ENCODE results near the gene CREG1.

Gene CREG1

GRCh38 chr1:167526667-167527383 lies 26.7 kb downstream of the CREG1 start:
- Histone ChIP-seq H3K27ac (ENCODE audit: low read length) (no peak overlapping the region), H3K4me3 (ENCODE audit: low read length) (no peak overlapping the region), H3K9me3 (ENCODE audit: control insufficient read depth, low read depth, low read length) (no peaks in the 10 kb centered on the region), H3K36me3 (ENCODE audit: control insufficient read depth, low read depth, low read length) (no peaks in the 10 kb centered on the region), H3K4me1 (ENCODE audit: control insufficient read depth, low read depth, low read length) (no peaks in the 10 kb centered on the region), H3K9ac (ENCODE audit: low read length) (no peak overlapping the region), H3K27me3 (ENCODE audit: control insufficient read depth, insufficient read depth, low read length) (no peaks in the 10 kb centered on the region)

DNA sequence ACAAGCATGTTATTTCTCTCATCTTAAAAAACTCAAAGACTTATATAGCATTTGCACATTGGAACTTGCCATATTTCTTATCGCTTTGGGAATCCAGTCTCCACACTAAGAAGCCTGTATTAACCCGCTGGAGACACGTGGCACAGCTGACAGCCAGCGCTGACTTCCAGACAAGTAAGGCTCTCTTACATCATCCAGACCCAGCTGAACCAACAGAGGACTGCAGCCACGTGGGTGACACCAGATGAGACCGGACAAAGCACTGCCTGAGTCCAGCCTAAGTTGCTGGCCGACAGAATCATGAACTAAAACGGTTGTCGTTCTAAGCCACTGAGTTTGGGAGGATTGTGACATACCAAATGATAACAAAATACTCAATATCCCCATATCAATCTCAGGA lies 28.9 kb downstream of the CREG1 start:
- no peaks in the 10 kb centered on the region for H3K36me3 ChIP-seq (ENCODE audit: control insufficient read depth, low read depth, low read length)
- no peaks in the 10 kb centered on the region for H3K9me3 ChIP-seq (ENCODE audit: control insufficient read depth, low read depth, low read length)
- H3K4me3 ChIP-seq (ENCODE audit: low read length): no peak overlapping the region
- no peak overlapping the region for H3K9ac ChIP-seq (ENCODE audit: low read length)
- H3K4me1 ChIP-seq (ENCODE audit: control insufficient read depth, low read depth, low read length): no peaks in the 10 kb centered on the region
- H3K27me3 ChIP-seq (ENCODE audit: control insufficient read depth, insufficient read depth, low read length): no peaks in the 10 kb centered on the region
- H3K27ac ChIP-seq (ENCODE audit: low read length): no peak overlapping the region

GRCh38 chr1:167522246-167522645 lies 31.3 kb downstream of the CREG1 start:
- Histone ChIP-seq H3K4me3 (ENCODE audit: low read length) (no peak overlapping the region), H3K4me1 (ENCODE audit: control insufficient read depth, low read depth, low read length) (no peaks in the 10 kb centered on the region), H3K36me3 (ENCODE audit: control insufficient read depth, low read depth, low read length) (no peaks in the 10 kb centered on the region), H3K27me3 (ENCODE audit: control insufficient read depth, insufficient read depth, low read length) (no peaks in the 10 kb centered on the region), H3K9me3 (ENCODE audit: control insufficient read depth, low read depth, low read length) (no peaks in the 10 kb centered on the region), H3K9ac (ENCODE audit: low read length) (no peak overlapping the region), H3K27ac (ENCODE audit: low read length) (no peak overlapping the region)

GRCh38 chr1:167520711-167521206 lies 32.8 kb downstream of the CREG1 start:
- Histone ChIP-seq H3K36me3 (ENCODE audit: control insufficient read depth, low read depth, low read length) (no peaks in the 10 kb centered on the region), H3K9ac (ENCODE audit: low read length) (no peak overlapping the region), H3K27ac (ENCODE audit: low read length) (no peak overlapping the region), H3K9me3 (ENCODE audit: control insufficient read depth, low read depth, low read length) (no peaks in the 10 kb centered on the region), H3K4me1 (ENCODE audit: control insufficient read depth, low read depth, low read length) (no peaks in the 10 kb centered on the region), H3K27me3 (ENCODE audit: control insufficient read depth, insufficient read depth, low read length) (no peaks in the 10 kb centered on the region), H3K4me3 (ENCODE audit: low read length) (no peak overlapping the region)

DNA sequence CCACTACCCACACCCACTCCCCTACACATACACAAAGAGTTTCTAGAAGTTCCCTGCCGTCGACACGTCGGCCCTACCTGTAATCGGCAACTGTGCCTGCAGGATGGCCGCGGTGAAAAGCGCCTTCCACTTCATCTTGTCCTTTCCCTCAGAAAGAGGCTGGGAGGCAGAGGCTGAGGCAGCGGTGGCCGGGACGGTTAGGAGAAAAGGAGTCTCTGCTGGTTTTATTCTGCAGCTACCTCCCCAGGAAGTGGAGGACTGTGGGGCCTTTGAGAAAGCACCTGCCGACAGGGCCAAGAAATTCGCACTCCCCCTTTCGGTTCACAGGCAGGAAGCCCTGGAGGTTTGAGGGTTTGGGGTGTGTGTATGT lies 35.2 kb downstream of the CREG1 start, which contains the start of gene CD247:
Gene CD247 (minus strand): TSS at position 199 of the 370 bp plus-strand sequence. CDS start 64 bp downstream, at position 135.
- no peaks in the 10 kb centered on the region for H3K27me3 ChIP-seq (ENCODE audit: control insufficient read depth, insufficient read depth, low read length)
- no peaks in the 10 kb centered on the region for H3K9me3 ChIP-seq (ENCODE audit: control insufficient read depth, low read depth, low read length)
- no peak within 1 kb of the TSS for H3K27ac ChIP-seq (ENCODE audit: low read length)
- H3K4me1 ChIP-seq (ENCODE audit: control insufficient read depth, low read depth, low read length): no peaks in the 10 kb centered on the region
- H3K4me3 ChIP-seq (ENCODE audit: low read length): no peak within 1 kb of the TSS
- H3K36me3 ChIP-seq (ENCODE audit: control insufficient read depth, low read depth, low read length): no peaks in the 10 kb centered on the region
- no peak within 1 kb of the TSS for H3K9ac ChIP-seq (ENCODE audit: low read length)

DNA sequence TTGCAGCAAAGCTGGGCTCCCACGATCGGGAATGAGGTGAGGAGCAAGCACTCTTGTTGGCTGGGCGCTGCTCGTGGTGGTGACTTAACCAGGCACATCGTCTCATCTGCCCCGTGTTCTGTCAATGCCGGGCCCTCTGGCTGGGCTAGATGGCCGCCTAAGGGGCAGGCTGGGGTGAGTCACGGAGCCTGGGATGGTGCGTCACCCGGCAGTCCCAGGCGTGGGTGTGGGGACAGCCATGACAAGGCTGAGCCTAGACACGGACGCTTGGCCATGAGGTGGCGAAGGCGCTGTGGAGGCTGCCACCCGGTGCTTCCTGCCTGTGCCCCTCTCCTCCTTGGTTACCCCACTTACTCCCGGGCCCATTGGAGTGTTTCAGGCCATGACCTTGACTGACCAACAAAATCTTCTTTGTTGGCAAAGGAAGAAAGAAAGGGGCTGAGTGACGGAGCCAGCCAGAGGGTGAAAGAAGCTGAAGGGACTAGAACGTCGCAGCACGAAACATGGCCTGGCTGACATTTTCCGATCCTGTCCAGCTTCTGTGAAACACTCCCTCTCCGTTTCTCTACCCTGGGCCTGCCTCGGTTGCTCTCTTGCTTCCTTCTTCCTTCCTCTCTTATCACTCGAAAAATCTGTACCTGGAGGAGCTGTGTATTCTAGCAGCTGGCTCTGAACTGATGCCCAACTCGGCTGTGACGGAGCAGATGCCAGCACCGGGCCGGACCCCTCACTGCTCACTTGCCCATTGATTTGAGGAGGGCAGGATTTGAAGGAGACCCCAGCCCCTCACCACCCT lies 35.8 kb downstream of the CREG1 start:
- Histone ChIP-seq H3K4me1 (ENCODE audit: control insufficient read depth, low read depth, low read length) (no peaks in the 10 kb centered on the region), H3K27me3 (ENCODE audit: control insufficient read depth, insufficient read depth, low read length) (no peaks in the 10 kb centered on the region), H3K9ac (ENCODE audit: low read length) (no peak overlapping the region), H3K27ac (ENCODE audit: low read length) (no peak overlapping the region), H3K36me3 (ENCODE audit: control insufficient read depth, low read depth, low read length) (no peaks in the 10 kb centered on the region), H3K4me3 (ENCODE audit: low read length) (no peak overlapping the region), H3K9me3 (ENCODE audit: control insufficient read depth, low read depth, low read length) (no peaks in the 10 kb centered on the region)

DNA sequence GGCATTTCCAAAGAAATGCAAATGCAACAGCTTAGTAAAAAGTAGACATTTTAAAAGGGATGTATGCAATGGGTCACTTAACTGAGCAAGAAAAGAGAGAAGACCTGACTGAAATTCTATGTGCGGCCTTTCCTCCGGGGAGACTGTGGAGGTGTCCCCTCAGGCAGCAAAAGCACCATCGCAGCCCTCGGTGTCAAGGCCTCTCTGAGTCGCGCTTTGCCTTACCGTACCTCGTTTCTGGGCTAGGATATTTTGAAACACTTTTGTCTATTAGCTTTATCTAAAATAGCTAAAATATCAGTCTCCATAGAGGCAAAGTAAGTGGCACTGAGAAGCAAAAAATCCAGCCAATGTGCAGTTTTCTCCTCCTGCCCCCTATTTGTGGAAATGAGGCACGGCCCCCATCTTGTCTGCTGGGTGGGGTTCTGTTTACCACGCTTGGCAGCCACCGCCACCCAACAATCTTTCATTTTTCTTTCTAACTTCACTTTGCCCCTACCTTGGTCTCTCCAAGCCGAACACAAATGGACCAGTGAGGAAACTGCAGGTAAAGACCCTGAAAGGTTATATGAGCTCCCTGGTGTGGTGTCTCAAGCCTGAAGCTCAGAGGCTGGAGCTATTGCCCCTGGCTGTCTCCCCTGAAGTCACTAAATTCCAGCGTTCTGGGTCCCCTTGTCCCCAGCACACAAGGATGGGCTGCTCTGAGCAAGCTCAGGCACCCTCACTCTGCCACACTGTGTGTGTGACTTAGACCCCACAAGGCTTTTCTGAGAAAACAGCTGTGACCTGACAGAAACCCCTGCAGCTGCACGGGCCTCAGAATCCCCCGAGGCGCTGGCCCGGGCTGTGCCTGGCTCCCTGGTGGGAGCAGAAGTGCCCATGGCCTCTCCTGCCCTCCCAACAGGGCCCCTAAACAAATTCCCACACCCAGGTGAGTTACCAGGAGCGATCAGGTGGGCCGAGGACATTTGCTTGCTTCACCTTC lies 36.9 kb downstream of the CREG1 start:
- H3K4me3 ChIP-seq (ENCODE audit: low read length): no peak overlapping the region
- no peaks in the 10 kb centered on the region for H3K9me3 ChIP-seq (ENCODE audit: control insufficient read depth, low read depth, low read length)
- H3K36me3 ChIP-seq (ENCODE audit: control insufficient read depth, low read depth, low read length): no peaks in the 10 kb centered on the region
- no peak overlapping the region for H3K27ac ChIP-seq (ENCODE audit: low read length)
- H3K4me1 ChIP-seq (ENCODE audit: control insufficient read depth, low read depth, low read length): no peaks in the 10 kb centered on the region
- no peaks in the 10 kb centered on the region for H3K27me3 ChIP-seq (ENCODE audit: control insufficient read depth, insufficient read depth, low read length)
- no peak overlapping the region for H3K9ac ChIP-seq (ENCODE audit: low read length)

DNA sequence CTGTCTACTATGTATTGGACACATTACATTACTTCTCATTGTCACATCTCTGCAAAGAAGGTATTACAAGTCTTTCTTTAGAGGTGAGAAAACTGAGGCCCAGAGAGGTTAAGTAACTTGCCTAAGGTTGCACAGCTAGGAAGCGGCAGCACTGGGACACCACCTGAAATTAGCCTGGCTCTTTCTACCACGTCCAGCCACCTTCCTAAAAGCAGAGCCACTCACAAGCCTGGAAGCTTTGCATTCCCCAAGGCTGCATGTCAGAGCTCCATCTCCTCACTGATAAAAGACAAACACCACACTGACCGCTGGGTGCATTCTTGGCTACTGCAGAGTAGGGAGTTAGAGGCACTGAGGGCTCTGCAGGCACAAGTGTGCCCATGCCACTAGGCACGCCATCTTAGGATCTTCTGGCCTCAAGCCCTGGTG lies 37.7 kb downstream of the CREG1 start:
- Histone ChIP-seq H3K36me3 (ENCODE audit: control insufficient read depth, low read depth, low read length) (no peaks in the 10 kb centered on the region), H3K4me3 (ENCODE audit: low read length) (no peak overlapping the region), H3K27ac (ENCODE audit: low read length) (no peak overlapping the region), H3K27me3 (ENCODE audit: control insufficient read depth, insufficient read depth, low read length) (no peaks in the 10 kb centered on the region), H3K9me3 (ENCODE audit: control insufficient read depth, low read depth, low read length) (no peaks in the 10 kb centered on the region), H3K4me1 (ENCODE audit: control insufficient read depth, low read depth, low read length) (no peaks in the 10 kb centered on the region), H3K9ac (ENCODE audit: low read length) (no peak overlapping the region)

DNA sequence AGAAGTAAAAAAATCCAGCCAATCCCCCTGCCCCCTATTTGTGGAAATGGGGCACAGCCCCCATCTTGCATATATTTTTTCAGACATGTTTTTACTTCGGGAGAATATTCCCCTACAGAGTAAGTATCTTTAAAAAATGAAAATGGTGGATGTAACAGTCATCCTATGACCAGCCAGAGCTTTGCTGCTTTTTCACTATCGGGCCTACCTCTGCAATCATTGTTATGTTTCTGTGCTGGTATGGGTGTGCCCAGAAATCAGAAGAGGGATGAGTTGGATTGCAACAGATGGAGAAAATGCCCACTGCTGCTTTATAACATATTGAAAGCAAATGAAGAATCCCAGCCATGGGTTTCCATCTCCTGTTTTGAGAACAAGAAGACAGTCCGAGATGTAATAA lies 38.1 kb downstream of the CREG1 start:
- Histone ChIP-seq H3K27ac (ENCODE audit: low read length) (no peak overlapping the region), H3K4me3 (ENCODE audit: low read length) (no peak overlapping the region), H3K36me3 (ENCODE audit: control insufficient read depth, low read depth, low read length) (no peaks in the 10 kb centered on the region), H3K27me3 (ENCODE audit: control insufficient read depth, insufficient read depth, low read length) (no peaks in the 10 kb centered on the region), H3K9me3 (ENCODE audit: control insufficient read depth, low read depth, low read length) (no peaks in the 10 kb centered on the region), H3K9ac (ENCODE audit: low read length) (no peak overlapping the region), H3K4me1 (ENCODE audit: control insufficient read depth, low read depth, low read length) (no peaks in the 10 kb centered on the region)

DNA sequence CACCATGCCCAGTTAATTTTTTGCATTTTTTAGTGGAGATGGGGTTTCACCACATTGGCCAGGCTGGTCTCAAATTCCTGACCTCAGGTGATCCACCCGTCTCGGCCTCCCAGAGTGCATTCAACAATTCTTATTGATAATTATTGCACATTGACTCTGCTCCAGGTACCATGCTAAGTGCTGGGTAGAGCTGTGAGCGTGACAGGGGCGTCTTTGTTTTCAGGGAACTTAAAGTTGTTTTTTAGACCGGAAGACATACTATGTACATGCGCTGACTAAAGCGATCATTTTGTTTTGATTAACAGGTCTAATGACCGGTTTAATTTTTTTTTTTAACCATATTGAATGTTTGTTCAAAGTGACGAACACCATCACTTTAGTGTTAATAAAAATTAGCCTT lies 39.3 kb downstream of the CREG1 start:
- no peaks in the 10 kb centered on the region for H3K36me3 ChIP-seq (ENCODE audit: control insufficient read depth, low read depth, low read length)
- no peaks in the 10 kb centered on the region for H3K4me1 ChIP-seq (ENCODE audit: control insufficient read depth, low read depth, low read length)

DNA sequence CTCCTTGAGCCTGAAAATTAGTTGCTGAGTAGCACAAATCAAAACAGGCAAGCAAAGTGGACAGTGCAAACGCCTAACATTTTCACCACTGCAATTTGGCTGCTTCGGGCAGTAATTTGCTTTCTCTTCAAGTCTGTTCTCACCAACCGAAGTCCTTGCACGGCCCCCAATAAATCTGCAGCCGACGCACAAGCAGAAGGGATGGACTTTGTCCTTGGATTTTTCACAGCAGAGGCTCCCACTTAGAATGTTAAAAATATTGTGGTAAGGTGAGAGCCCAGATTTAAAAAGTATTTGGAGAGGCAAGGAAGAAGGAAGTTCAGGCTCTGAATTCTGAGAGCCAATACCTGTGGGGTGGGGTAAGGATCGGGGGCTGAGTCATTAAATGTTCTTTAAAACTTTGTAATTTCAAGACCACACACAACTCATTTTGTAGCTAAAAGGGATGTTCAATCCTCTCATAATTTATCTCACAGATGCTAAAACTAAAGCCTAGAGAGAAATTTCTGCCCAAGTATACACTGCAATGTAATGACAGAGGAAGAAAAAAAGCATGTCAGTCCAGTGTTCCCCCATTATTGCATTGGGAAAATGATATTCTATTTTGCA lies 41.4 kb downstream of the CREG1 start:
- H3K4me3 ChIP-seq (ENCODE audit: low read length): no peak overlapping the region
- no peaks in the 10 kb centered on the region for H3K27me3 ChIP-seq (ENCODE audit: control insufficient read depth, insufficient read depth, low read length)
- no peaks in the 10 kb centered on the region for H3K36me3 ChIP-seq (ENCODE audit: control insufficient read depth, low read depth, low read length)
- H3K27ac ChIP-seq (ENCODE audit: low read length): no peak overlapping the region
- no peaks in the 10 kb centered on the region for H3K4me1 ChIP-seq (ENCODE audit: control insufficient read depth, low read depth, low read length)
- no peaks in the 10 kb centered on the region for H3K9me3 ChIP-seq (ENCODE audit: control insufficient read depth, low read depth, low read length)
- no peak overlapping the region for H3K9ac ChIP-seq (ENCODE audit: low read length)

More for the DNA sequence above, 39.3 kb downstream of the CREG1 start:
- Histone ChIP-seq H3K27me3 (ENCODE audit: control insufficient read depth, insufficient read depth, low read length) (no peaks in the 10 kb centered on the region), H3K9me3 (ENCODE audit: control insufficient read depth, low read depth, low read length) (no peaks in the 10 kb centered on the region), H3K9ac (ENCODE audit: low read length) (no peak overlapping the region), H3K4me3 (ENCODE audit: low read length) (no peak overlapping the region), H3K27ac (ENCODE audit: low read length) (no peak overlapping the region)

Measured in iPS-18a (cell line).